GM18505 (cell line): Measurements from ENCODE around the gene SORCS1.

ENCODE experiments used
- ATAC-seq: cut with Tn5 transposase; IDR thresholded peaks from one replicate; pipeline ENCODE4 v1.9.1; 2021; ENCODE audit not compliant: unreplicated experiment
- POLR2A ChIP-seq: IDR thresholded peaks from 4 replicates; pipeline ENCODE4 v1.6.1; 2011; ENCODE audit warnings: borderline replicate concordance; ENCODE audit not compliant: insufficient read depth, insufficient read length; ENCODE audit errors: extremely low read depth

Gene SORCS1

GRCh38 chr10:107148906-107149305 is 15.6 kb downstream of the SORCS1 start:
- no peak for TF ChIP-seq POLR2A

GRCh38 chr10:107144490-107144889 is 20.0 kb downstream of the SORCS1 start:
- TF ChIP-seq POLR2A, result no peak
- no peak for ATAC-seq

More at GRCh38 chr10:107148906-107149305, 15.6 kb downstream of the SORCS1 start:
- ATAC-seq, result no peak

- TF ChIP-seq POLR2A, result no peak
- no peak for ATAC-seq
Observed at GRCh38 chr10:107141524-107142061, 22.9 kb downstream of the SORCS1 start.

GRCh38 chr10:107139237-107139636 is 25.3 kb downstream of the SORCS1 start:
- no peak for TF ChIP-seq POLR2A
- no peak for ATAC-seq

- no peak for TF ChIP-seq POLR2A
- no peak for ATAC-seq
Observed at GRCh38 chr10:107133656-107134055, 30.9 kb downstream of the SORCS1 start.

- no peak for ATAC-seq
- no peak for TF ChIP-seq POLR2A
Observed at GRCh38 chr10:107129000-107129399, 35.5 kb downstream of the SORCS1 start.

- no peak for TF ChIP-seq POLR2A
- no peak for ATAC-seq
Observed at GRCh38 chr10:107126512-107127065, 37.9 kb downstream of the SORCS1 start.

- ATAC-seq, result no peak
- no peak for TF ChIP-seq POLR2A
Observed at GRCh38 chr10:107122703-107123102, 41.8 kb downstream of the SORCS1 start.

- TF ChIP-seq POLR2A, result no peak
- no peak for ATAC-seq
Observed at GRCh38 chr10:107118866-107119265, 45.6 kb downstream of the SORCS1 start.

- no peak for TF ChIP-seq POLR2A
- no peak for ATAC-seq
Observed at GRCh38 chr10:107104026-107104652, 60.4 kb downstream of the SORCS1 start.

- no peak for ATAC-seq
- no peak for TF ChIP-seq POLR2A
Observed at GRCh38 chr10:107103174-107104025, 61.1 kb downstream of the SORCS1 start.

- no peak for ATAC-seq
- no peak for TF ChIP-seq POLR2A
Observed at GRCh38 chr10:107098326-107098725, 66.2 kb downstream of the SORCS1 start.

- ATAC-seq, result no peak
- no peak for TF ChIP-seq POLR2A
Observed at GRCh38 chr10:107094824-107095522, 69.5 kb downstream of the SORCS1 start.
